ENCODE data around the gene RPL28.

The RPL28 gene

GRCh38 chr19:55451965-55452748 lies 66.4 kb downstream of the RPL28 start:
- DNase-seq = peak; percentile 67

Data from left hindlimb (tissue), 1 donor.